ENCODE data around the gene MARF1. TPM values are rescaled to one million over a fixed set of nuclear protein-coding genes. Genes with fewer than 3 reads are reported as not detected.
A peak's percentile ranks its signal among the peaks of the same experiment; 100 is the strongest.
"Not testable (repeated sequence)": the region's sequence is repeated elsewhere in the genome, so short reads cannot be mapped to it uniquely, and the experiment has no call there.

The MARF1 gene
- total RNA-seq, 4 donors from 2014 or later: 32.0 to 52.6 (median 41.1) TPM

GRCh38 chr16:15573274-15573895 lies 69.6 kb downstream of the MARF1 start:
- Histone ChIP-seq H3K36me3 (no peaks in the 10 kb centered on the region), H3K4me3 (no peak overlapping the region), H3K9me3 (no peaks in the 10 kb centered on the region), H3K27ac (peak overlapping the region; percentile 58 to 73 (median 62)), H3K27me3 (no peaks in the 10 kb centered on the region), H3K4me1 (peaks cover 9 to 57% (median 29%) of the 10 kb centered on the region in 4 donors)
- in situ Hi-C loops (cut with MboI; ENCODE audit: low pct_ligation_motif_present in 1 of 4, low pct_unique_long_range_greater_than_20kb in 1 of 4, low sequenced_read_pairs in 3 of 4): no loop called here
- 81% methylated on average over 7 of the region's 7 CpGs; no CpG with 5 or more reads in 1 of the 2 donors for WGBS, 2 donors (ENCODE audit: low coverage in 1 of 2)
- no peak for DNase-seq
- intact Hi-C loops (cut with DNase I; ENCODE audit: low total_unique reads): no loop called here
- TF ChIP-seq POLR2A (IDR thresholded peaks at IDR 0.05) (no peak), POLR2AphosphoS5 (IDR thresholded peaks at IDR 0.05) (no peak), CTCF (IDR thresholded peaks at IDR 0.05) (no peak), EP300 (IDR thresholded peaks at IDR 0.05; ENCODE audit: low read depth) (no peak)

GRCh38 chr16:15572329-15573001 lies 70.5 kb downstream of the MARF1 start:
- H3K36me3 ChIP-seq: no peaks in the 10 kb centered on the region
- no peaks in the 10 kb centered on the region for H3K9me3 ChIP-seq
- no peak for DNase-seq
- TF ChIP-seq CTCF (IDR thresholded peaks at IDR 0.05): no peak
- TF ChIP-seq POLR2A (IDR thresholded peaks at IDR 0.05): no peak
- TF ChIP-seq POLR2AphosphoS5 (IDR thresholded peaks at IDR 0.05): peak in 1 of 3 donors; percentile 44
- in situ Hi-C loops (cut with MboI; ENCODE audit: low pct_ligation_motif_present in 1 of 4, low pct_unique_long_range_greater_than_20kb in 1 of 4, low sequenced_read_pairs in 3 of 4): no loop called here
- no peak overlapping the region for H3K4me3 ChIP-seq
- 6 to 26% methylated on average over 5 to 9 of the region's 9 CpGs for WGBS, 2 donors (ENCODE audit: low coverage in 1 of 2)
- intact Hi-C loops (cut with DNase I; ENCODE audit: low total_unique reads): loop anchor here (1.0 kb wide), 1 partner anchor 21 kb away; no protein-coding TSS in a partner anchor
- peaks cover 9 to 50% (median 25%) of the 10 kb centered on the region in 4 donors for H3K4me1 ChIP-seq
- peak overlapping the region; percentile 58 to 73 (median 62) for H3K27ac ChIP-seq
- no peaks in the 10 kb centered on the region for H3K27me3 ChIP-seq

- no peaks in the 10 kb centered on the region for H3K27me3 ChIP-seq
- TF ChIP-seq EP300 (IDR thresholded peaks at IDR 0.05; ENCODE audit: low read depth) (no peak), POLR2A (IDR thresholded peaks at IDR 0.05) (no peak), POLR2AphosphoS5 (IDR thresholded peaks at IDR 0.05) (no peak)
- H3K27ac ChIP-seq: peak overlapping the region; percentile 58 to 73 (median 62)
- no peaks in the 10 kb centered on the region for H3K36me3 ChIP-seq
- peaks cover 9 to 48% (median 23%) of the 10 kb centered on the region in 4 donors for H3K4me1 ChIP-seq
- intact Hi-C loops (cut with DNase I; ENCODE audit: low total_unique reads): no loop called here
- no peak for DNase-seq
- 59 to 67% methylated on average over 5 to 6 of the region's 6 CpGs for WGBS, 2 donors (ENCODE audit: low coverage in 1 of 2)
- no peak overlapping the region for H3K4me3 ChIP-seq
- in situ Hi-C loops (cut with MboI; ENCODE audit: low pct_ligation_motif_present in 1 of 4, low pct_unique_long_range_greater_than_20kb in 1 of 4, low sequenced_read_pairs in 3 of 4): no loop called here
- no peaks in the 10 kb centered on the region for H3K9me3 ChIP-seq
Measured at GRCh38 chr16:15571557-15571956, 71.4 kb downstream of the MARF1 start.

GRCh38 chr16:15570666-15571065 lies 72.3 kb downstream of the MARF1 start:
- in situ Hi-C loops (cut with MboI; ENCODE audit: low pct_ligation_motif_present in 1 of 4, low pct_unique_long_range_greater_than_20kb in 1 of 4, low sequenced_read_pairs in 3 of 4); H3K27ac ChIP-seq; H3K9me3 ChIP-seq; H3K27me3 ChIP-seq; DNase-seq; H3K36me3 ChIP-seq; H3K4me3 ChIP-seq; intact Hi-C loops (cut with DNase I; ENCODE audit: low total_unique reads): not testable (repeated sequence)
- peaks cover 9 to 39% (median 18%) of the 10 kb centered on the region in 4 donors for H3K4me1 ChIP-seq
- WGBS, 2 donors (ENCODE audit: low coverage in 1 of 2): 78 to 87% methylated on average over 4 of the region's 4 CpGs

GRCh38 chr16:15567823-15568222 lies 75.1 kb downstream of the MARF1 start:
- in situ Hi-C loops (cut with MboI; ENCODE audit: low pct_ligation_motif_present in 1 of 4, low pct_unique_long_range_greater_than_20kb in 1 of 4, low sequenced_read_pairs in 3 of 4): no loop called here
- Histone ChIP-seq H3K9me3 (no peaks in the 10 kb centered on the region), H3K4me3 (no peak overlapping the region), H3K27ac (no peak overlapping the region), H3K4me1 (peaks cover 7 to 31% (median 12%) of the 10 kb centered on the region in 4 donors), H3K36me3 (no peaks in the 10 kb centered on the region), H3K27me3 (no peaks in the 10 kb centered on the region)
- no peak for DNase-seq
- TF ChIP-seq CTCF (IDR thresholded peaks at IDR 0.05) (no peak), POLR2AphosphoS5 (IDR thresholded peaks at IDR 0.05) (no peak), EP300 (IDR thresholded peaks at IDR 0.05; ENCODE audit: low read depth) (no peak), POLR2A (IDR thresholded peaks at IDR 0.05) (no peak)
- WGBS, 2 donors (ENCODE audit: low coverage in 1 of 2): 95 to 100% methylated on average over 2 to 5 of the region's 5 CpGs
- intact Hi-C loops (cut with DNase I; ENCODE audit: low total_unique reads): no loop called here

Measured in transverse colon (tissue), 4 donors.